Activated CD8-positive, alpha-beta T cell treated with anti-CD3 and anti-CD28 coated beads for 36 hours (primary cell): Measurements from ENCODE around the gene NOC3L. TPM values are rescaled to one million over a fixed set of nuclear protein-coding genes. Genes with fewer than 3 reads are reported as not detected.

ENCODE experiments used
- ATAC-seq: fragments of 200-7000 bp; cut with Tn5 transposase; one replicate; pipeline ENCODE4 v1.10.0; 2021; ENCODE audit warnings: mild to moderate bottlenecking, moderate library complexity
- CTCF ChIA-PET: fragments of 350-600 bp; sonication (Branson Sonifier 250); formaldehyde crosslinking; loops from one replicate; lab custom pipeline; 2021; ENCODE audit warnings: antibody characterized with exemption; lab: Charles Lee
- POLR2A ChIA-PET: fragments of 350-600 bp; sonication (Branson Sonifier 250); formaldehyde crosslinking; loops from one replicate; lab custom pipeline; 2021; ENCODE audit warnings: antibody characterized with exemption; lab: Charles Lee
- DNase-seq: peaks from one replicate; pipeline ENCODE4 v3.0.0-alpha.2; 2020
- H3K27ac Mint-ChIP-seq: one replicate; pipeline ENCODE4 v1.8.0; 2021; ENCODE audit warnings: mild to moderate bottlenecking, mixed read lengths
- H3K27me3 Mint-ChIP-seq: one replicate; pipeline ENCODE4 v1.8.0; 2021; ENCODE audit warnings: mixed read lengths
- H3K36me3 Mint-ChIP-seq: one replicate; pipeline ENCODE4 v1.8.0; 2021; ENCODE audit warnings: low read depth, mixed read lengths
- H3K4me1 Mint-ChIP-seq: one replicate; pipeline ENCODE4 v1.8.0; 2021; ENCODE audit warnings: low read depth, mixed read lengths
- H3K4me3 Mint-ChIP-seq: one replicate; pipeline ENCODE4 v1.8.0; 2021; ENCODE audit warnings: mild to moderate bottlenecking, moderate library complexity, mixed read lengths
- H3K9me3 Mint-ChIP-seq: one replicate; pipeline ENCODE4 v1.8.0; 2021; ENCODE audit warnings: mixed read lengths
- CTCF ChIP-seq: fragments of 200-600 bp; IDR thresholded peaks from one replicate; pipeline ENCODE4 v1.8.0; 2022; ENCODE audit warnings: antibody characterized with exemption, mild to moderate bottlenecking
- intact Hi-C: fragments of 100-400 bp; cut with micrococcal nuclease; formaldehyde crosslinking; loops from one replicate; pipeline ENCODE4 v1.10.0; 2022
- total RNA-seq, 2 experiments: library from RNA; stranded (reverse); gene quantifications; one replicate each; pipeline ENCODE4 v1.2.3, GENCODE V29; 2021

The NOC3L gene
- total RNA-seq, 2 experiments from 2014 or later, result 45.5 to 46.6 TPM

DNA sequence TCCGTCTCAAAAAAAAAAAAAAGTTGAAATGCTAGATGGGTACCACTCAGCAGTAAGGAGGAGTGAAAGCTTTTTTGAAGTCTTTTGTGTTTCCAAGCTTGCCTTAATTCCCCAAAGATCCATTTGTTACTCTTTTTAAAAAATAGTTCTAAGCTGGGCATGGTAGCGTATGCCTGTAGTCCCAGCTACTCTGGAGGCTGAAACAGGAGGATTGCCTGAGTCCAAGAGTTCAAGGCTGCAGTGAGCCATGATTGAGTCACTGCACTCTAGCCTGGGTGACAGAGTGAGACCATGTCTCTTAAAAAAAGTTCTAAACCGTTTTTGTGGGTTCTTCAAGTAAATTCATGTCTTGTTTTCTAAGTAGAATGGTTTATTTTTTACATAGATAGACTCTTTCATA is 44.9 kb upstream of the NOC3L start:
- no peak for DNase-seq
- Mint-ChIP-seq H3K36me3 (no peaks in the 10 kb centered on the region), H3K27ac (no peak overlapping the region), H3K9me3 (no peaks in the 10 kb centered on the region), H3K27me3 (peaks cover 36% of the 10 kb centered on the region), H3K4me3 (no peak overlapping the region), H3K4me1 (peaks cover 5% of the 10 kb centered on the region)
- ATAC-seq, result no peak
- ChIA-PET POLR2A (no interaction called here), CTCF (no interaction called here)
- no peak for TF ChIP-seq CTCF
- intact Hi-C loops, result no loop called here

GRCh38 chr10:94405406-94405805 is 42.7 kb upstream of the NOC3L start:
- DNase-seq, result no peak
- peaks cover 3% of the 10 kb centered on the region for H3K9me3 Mint-ChIP-seq
- peaks cover 5% of the 10 kb centered on the region for H3K4me1 Mint-ChIP-seq
- TF ChIP-seq CTCF, result no peak
- ChIA-PET POLR2A (no interaction called here), CTCF (interaction anchor here (1.0 kb wide), 1 partner anchor 9 kb away, joined by 4 read pairs; no protein-coding TSS in a partner anchor)
- intact Hi-C loops, result no loop called here
- H3K27me3 Mint-ChIP-seq, result peaks cover 40% of the 10 kb centered on the region
- no peaks in the 10 kb centered on the region for H3K36me3 Mint-ChIP-seq
- no peak for ATAC-seq
- H3K27ac Mint-ChIP-seq, result no peak overlapping the region
- H3K4me3 Mint-ChIP-seq, result no peak overlapping the region

DNA sequence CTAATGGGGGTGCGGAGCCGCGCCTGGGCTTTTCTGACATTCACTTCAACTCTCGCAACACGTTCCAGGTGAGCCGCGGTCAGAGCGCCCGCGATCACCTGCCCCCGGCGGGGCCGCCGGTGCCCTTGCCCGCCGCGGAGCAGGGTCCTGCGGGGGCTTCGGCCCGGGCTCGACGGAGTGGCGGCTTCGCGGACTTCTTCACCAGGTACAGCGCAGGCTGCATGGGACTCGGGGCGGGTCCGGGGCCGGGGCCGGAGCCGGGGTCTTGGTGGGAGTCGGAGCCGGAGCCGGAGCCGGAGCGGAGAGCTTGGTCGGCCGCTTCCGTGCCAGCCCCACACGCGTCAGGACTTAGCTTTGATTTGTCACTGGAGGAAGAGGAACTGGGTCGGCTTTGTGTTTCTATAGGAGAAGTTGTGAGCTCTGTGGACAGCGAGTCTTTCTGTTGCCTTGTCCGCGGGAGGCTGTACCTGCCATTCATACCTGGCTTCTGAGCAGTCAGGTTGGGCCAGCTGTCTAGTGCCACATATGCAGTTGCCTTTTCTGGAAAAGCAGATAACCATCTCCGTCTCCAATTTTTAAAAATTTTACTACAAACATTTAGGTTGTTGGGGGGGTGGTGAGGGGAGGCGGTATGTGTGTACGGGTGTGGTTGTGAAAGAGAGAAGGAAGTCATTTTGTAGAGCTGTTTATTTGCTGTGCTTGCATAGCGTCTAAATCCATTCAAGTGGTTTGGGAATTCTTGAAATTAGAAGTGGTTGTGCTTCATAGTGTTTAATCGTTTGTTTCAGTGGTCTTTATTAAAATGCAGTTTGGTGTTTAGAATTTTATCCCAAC is 40.9 kb upstream of the NOC3L start:
- DNase-seq (peak; percentile 15), ATAC-seq (peak; percentile 54)
- H3K27ac Mint-ChIP-seq, result no peak overlapping the region
- intact Hi-C loops, result no loop called here
- peaks cover 5% of the 10 kb centered on the region for H3K4me1 Mint-ChIP-seq
- peaks cover 3% of the 10 kb centered on the region for H3K9me3 Mint-ChIP-seq
- H3K27me3 Mint-ChIP-seq, result peaks cover 45% of the 10 kb centered on the region
- CTCF ChIA-PET, result interaction anchor here (0.8 to 2.8 kb wide), 3 partner anchors 40 to 82 kb away, joined by 3 to 14 read pairs (median 3); no protein-coding TSS in a partner anchor
- TF ChIP-seq CTCF, result no peak
- POLR2A ChIA-PET, result no interaction called here
- no peaks in the 10 kb centered on the region for H3K36me3 Mint-ChIP-seq
- H3K4me3 Mint-ChIP-seq, result peak overlapping the region; percentile 70

GRCh38 chr10:94402843-94403379 is 40.2 kb upstream of the NOC3L start:
- peak; percentile 37 for ATAC-seq
- intact Hi-C loops, result no loop called here
- H3K27me3 Mint-ChIP-seq, result peaks cover 45% of the 10 kb centered on the region
- ChIA-PET POLR2A (interaction anchor here (0.8 kb wide), 1 partner anchor 142 kb away, joined by 5 read pairs; no protein-coding TSS in a partner anchor), CTCF (interaction anchor here (1.3 to 2.8 kb wide), 2 partner anchors 41 to 82 kb away, joined by 3 to 14 read pairs; no protein-coding TSS in a partner anchor)
- peaks cover 5% of the 10 kb centered on the region for H3K4me1 Mint-ChIP-seq
- no peak for TF ChIP-seq CTCF
- H3K36me3 Mint-ChIP-seq, result no peaks in the 10 kb centered on the region
- H3K27ac Mint-ChIP-seq, result no peak overlapping the region
- peak; percentile 4 for DNase-seq
- peak overlapping the region; percentile 59 for H3K4me3 Mint-ChIP-seq
- peaks cover 3% of the 10 kb centered on the region for H3K9me3 Mint-ChIP-seq
